ENCODE results near the gene STAP2. TPM values are rescaled to one million over a fixed set of nuclear protein-coding genes. Genes with fewer than 3 reads are reported as not detected.

Gene STAP2
- total RNA-seq, 4 donors from 2014 or later = 67.0 to 93.1 (median 87.2) TPM

DNA sequence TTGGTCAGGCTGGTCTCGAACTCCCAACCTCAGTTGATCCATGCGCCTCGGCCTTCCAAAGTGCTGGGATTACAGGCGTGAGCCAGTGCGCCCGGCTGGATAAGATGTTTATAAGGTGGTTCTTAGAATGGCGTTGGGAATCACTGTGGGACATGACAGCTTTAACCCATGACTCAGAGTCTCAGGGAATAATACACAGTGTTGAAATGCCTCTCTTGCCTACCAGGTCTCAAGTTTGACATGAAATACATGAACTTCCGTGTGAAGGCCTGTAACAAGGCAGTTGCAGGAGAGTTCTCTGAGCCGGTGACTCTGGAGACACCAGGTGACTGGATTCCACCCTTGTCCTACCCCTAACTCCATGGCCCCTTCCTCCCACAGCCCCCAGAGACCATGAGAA lies 21.7 kb downstream of the STAP2 start:
- Histone ChIP-seq H3K9me3 (no peaks in the 10 kb centered on the region), H3K36me3 (no peaks in the 10 kb centered on the region), H3K27me3 (no peaks in the 10 kb centered on the region), H3K27ac (no peak overlapping the region), H3K4me1 (peaks cover 7% of the 10 kb centered on the region), H3K4me3 (no peak overlapping the region)
- TF ChIP-seq, protein P1, sequence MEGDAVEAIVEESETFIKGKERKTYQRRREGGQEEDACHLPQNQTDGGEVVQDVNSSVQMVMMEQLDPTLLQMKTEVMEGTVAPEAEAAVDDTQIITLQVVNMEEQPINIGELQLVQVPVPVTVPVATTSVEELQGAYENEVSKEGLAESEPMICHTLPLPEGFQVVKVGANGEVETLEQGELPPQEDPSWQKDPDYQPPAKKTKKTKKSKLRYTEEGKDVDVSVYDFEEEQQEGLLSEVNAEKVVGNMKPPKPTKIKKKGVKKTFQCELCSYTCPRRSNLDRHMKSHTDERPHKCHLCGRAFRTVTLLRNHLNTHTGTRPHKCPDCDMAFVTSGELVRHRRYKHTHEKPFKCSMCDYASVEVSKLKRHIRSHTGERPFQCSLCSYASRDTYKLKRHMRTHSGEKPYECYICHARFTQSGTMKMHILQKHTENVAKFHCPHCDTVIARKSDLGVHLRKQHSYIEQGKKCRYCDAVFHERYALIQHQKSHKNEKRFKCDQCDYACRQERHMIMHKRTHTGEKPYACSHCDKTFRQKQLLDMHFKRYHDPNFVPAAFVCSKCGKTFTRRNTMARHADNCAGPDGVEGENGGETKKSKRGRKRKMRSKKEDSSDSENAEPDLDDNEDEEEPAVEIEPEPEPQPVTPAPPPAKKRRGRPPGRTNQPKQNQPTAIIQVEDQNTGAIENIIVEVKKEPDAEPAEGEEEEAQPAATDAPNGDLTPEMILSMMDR (IDR thresholded peaks at IDR 0.05) = no peak
- no peak for TF ChIP-seq EP300 (IDR thresholded peaks at IDR 0.05)
- no peak for TF ChIP-seq POLR2AphosphoS5 (IDR thresholded peaks at IDR 0.05)
- no peak for TF ChIP-seq POLR2A (IDR thresholded peaks at IDR 0.05)
- WGBS = 85% methylated on average over 7 of the region's 9 CpGs
- no peak for DNase-seq (ENCODE audit: low spot score in 2 of 2)

DNA sequence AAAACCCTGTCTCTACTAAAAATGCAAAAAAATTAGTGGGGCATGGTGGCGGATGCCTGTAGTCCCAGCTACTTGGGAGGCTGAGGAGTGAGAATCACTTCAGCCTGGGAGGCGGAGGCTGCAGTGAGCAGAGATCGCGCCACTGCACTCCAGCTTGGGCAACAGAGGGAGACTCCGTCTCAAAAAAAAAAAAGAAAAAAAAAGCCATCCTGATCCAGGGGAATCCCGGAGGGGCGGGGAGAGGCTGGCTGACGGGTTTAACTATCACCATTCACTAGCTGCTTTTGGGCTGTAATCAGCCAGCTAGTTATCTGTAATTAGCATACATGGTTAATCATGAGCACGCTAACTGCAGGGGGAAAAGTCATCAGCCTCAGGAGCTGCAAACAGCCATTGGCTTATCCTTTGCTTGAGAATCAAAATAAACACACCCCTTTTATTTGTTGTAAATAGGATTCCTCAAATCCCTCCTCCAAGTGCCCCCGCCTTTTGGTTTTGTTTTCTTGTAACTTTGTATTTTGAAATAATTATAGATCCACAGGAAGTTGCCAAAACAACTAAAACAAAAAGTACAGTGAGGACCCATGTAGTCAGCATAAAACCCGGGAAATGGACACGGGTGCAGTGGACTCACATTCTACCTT lies 24.7 kb downstream of the STAP2 start:
- 28% methylated on average over 12 of the region's 12 CpGs for WGBS
- Histone ChIP-seq H3K36me3 (no peaks in the 10 kb centered on the region), H3K9me3 (no peaks in the 10 kb centered on the region), H3K27me3 (no peaks in the 10 kb centered on the region), H3K4me1 (peaks cover 7% of the 10 kb centered on the region), H3K27ac (no peak overlapping the region), H3K4me3 (no peak overlapping the region)
- TF ChIP-seq EP300 (IDR thresholded peaks at IDR 0.05) (no peak), POLR2A (IDR thresholded peaks at IDR 0.05) (no peak), POLR2AphosphoS5 (IDR thresholded peaks at IDR 0.05) (no peak)
- TF ChIP-seq, protein P1 (IDR thresholded peaks at IDR 0.05) = no peak
- no peak for DNase-seq (ENCODE audit: low spot score in 2 of 2)

DNA sequence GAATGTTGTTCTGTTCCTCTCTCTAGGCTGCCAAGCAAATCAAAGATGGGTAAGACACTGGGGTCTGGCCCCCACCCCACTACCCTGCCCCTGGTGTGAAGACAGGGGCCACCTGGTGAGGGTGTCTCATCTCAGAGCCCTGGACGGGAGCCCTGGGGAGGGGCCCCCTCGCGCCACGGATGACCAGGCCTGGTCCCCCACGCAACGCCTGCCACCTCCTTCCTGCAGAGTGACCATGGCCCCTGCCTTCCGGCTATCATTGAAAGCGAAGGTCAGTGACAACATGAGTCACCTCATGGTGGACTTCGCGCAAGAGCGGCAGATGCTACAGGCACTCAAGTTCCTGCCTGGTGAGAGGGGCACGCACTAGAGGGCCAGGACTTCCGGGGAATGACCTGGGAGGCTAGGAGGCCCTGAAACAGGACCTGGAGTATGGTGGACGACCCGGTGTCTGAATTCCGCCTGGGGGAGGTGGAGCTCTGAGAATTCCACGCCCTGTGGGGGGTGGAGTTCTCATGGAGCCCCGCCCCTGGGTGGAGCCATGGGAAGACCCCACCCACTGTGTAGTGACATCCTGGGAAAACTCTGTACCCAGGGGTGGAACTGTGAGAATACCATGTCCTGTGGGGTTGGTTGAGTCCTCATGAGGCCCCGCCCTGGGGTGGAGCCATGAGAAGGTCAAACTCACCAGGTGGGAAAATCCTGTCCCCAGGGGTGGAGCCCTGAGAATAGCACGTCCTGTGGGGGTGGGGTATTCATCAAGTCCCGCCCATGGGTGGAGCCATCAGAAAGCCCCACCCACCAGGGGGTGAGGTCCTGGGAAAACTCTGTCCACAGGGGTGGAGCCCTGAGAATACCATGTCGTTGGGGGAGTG lies 28.1 kb downstream of the STAP2 start:
- Histone ChIP-seq H3K4me3 (no peak overlapping the region), H3K27ac (no peak overlapping the region), H3K4me1 (peaks cover 7% of the 10 kb centered on the region), H3K27me3 (peaks cover 4% of the 10 kb centered on the region), H3K36me3 (no peaks in the 10 kb centered on the region), H3K9me3 (no peaks in the 10 kb centered on the region)
- TF ChIP-seq POLR2A (IDR thresholded peaks at IDR 0.05) (no peak), EP300 (IDR thresholded peaks at IDR 0.05) (no peak), POLR2AphosphoS5 (IDR thresholded peaks at IDR 0.05) (no peak)
- TF ChIP-seq, protein P1 (IDR thresholded peaks at IDR 0.05) = no peak
- no peak for DNase-seq (ENCODE audit: low spot score in 2 of 2)
- 87% methylated on average over 13 of the region's 22 CpGs for WGBS

DNA sequence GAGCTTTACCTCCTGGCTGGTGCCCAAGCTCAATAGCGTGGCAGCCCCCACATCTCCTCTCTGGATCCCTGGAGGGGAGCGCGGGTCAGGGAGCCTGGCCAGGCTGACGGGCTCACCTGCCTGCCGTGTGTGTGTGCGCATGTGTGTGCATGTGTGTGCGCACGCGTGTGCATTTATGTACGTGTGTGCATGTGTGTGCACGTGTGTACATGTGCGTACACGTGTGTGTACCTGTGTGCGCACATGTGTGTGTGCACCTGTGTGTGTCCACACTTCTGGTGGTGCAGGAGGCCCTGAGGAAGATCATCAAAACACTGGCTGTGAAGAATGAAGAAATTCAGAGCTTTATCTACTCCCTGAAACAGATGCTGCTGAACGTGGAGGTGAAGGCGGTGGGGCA lies 33.0 kb downstream of the STAP2 start:
- H3K4me1 ChIP-seq = peaks cover 6% of the 10 kb centered on the region
- no peak overlapping the region for H3K27ac ChIP-seq
- H3K9me3 ChIP-seq = no peaks in the 10 kb centered on the region
- 76% methylated on average over 15 of the region's 16 CpGs for WGBS
- no peak for DNase-seq (ENCODE audit: low spot score in 2 of 2)
- H3K36me3 ChIP-seq = no peaks in the 10 kb centered on the region
- peaks cover 19% of the 10 kb centered on the region for H3K27me3 ChIP-seq
- TF ChIP-seq POLR2A (IDR thresholded peaks at IDR 0.05) (no peak), POLR2AphosphoS5 (IDR thresholded peaks at IDR 0.05) (no peak), EP300 (IDR thresholded peaks at IDR 0.05) (no peak)
- TF ChIP-seq, protein P1 (IDR thresholded peaks at IDR 0.05) = no peak
- H3K4me3 ChIP-seq = no peak overlapping the region

DNA sequence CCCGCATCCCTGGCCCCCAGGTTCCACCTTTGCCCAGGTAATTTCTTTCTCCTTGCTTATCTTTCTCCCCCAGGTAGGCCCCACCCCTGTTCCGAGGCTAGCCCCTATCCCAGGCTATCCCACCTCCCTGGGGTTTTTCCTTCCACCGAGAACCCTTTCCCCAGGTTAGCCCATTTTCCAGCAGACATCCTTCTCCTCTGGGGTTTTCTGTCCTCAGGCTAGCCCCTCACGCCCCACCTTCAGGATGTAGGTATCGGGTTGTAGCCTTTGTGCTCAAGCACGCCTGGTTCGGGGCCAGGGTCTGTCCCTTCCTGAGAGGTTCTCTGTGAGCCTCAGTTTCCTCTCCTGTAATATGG lies 33.4 kb downstream of the STAP2 start:
- Histone ChIP-seq H3K4me1 (peaks cover 6% of the 10 kb centered on the region), H3K9me3 (no peaks in the 10 kb centered on the region), H3K27ac (no peak overlapping the region), H3K27me3 (peaks cover 19% of the 10 kb centered on the region), H3K4me3 (no peak overlapping the region), H3K36me3 (no peaks in the 10 kb centered on the region)
- no peak for DNase-seq (ENCODE audit: low spot score in 2 of 2)
- TF ChIP-seq POLR2AphosphoS5 (IDR thresholded peaks at IDR 0.05) = no peak
- TF ChIP-seq EP300 (IDR thresholded peaks at IDR 0.05) = no peak
- no peak for TF ChIP-seq POLR2A (IDR thresholded peaks at IDR 0.05)
- TF ChIP-seq, protein P1 (IDR thresholded peaks at IDR 0.05) = no peak
- 67% methylated on average over 7 of the region's 7 CpGs for WGBS

Data from suprapubic skin (tissue), 4 donors.